ENCODE data around the gene SLC29A1. TPM values are rescaled to one million over a fixed set of nuclear protein-coding genes. Genes with fewer than 3 reads are reported as not detected.
A peak's percentile ranks its signal among the peaks of the same experiment; 100 is the strongest.
"Not testable (repeated sequence)": the region's sequence is repeated elsewhere in the genome, so short reads cannot be mapped to it uniquely, and the experiment has no call there.

The SLC29A1 gene
- total RNA-seq, 1 donor from 2014 or later: 181 TPM

DNA sequence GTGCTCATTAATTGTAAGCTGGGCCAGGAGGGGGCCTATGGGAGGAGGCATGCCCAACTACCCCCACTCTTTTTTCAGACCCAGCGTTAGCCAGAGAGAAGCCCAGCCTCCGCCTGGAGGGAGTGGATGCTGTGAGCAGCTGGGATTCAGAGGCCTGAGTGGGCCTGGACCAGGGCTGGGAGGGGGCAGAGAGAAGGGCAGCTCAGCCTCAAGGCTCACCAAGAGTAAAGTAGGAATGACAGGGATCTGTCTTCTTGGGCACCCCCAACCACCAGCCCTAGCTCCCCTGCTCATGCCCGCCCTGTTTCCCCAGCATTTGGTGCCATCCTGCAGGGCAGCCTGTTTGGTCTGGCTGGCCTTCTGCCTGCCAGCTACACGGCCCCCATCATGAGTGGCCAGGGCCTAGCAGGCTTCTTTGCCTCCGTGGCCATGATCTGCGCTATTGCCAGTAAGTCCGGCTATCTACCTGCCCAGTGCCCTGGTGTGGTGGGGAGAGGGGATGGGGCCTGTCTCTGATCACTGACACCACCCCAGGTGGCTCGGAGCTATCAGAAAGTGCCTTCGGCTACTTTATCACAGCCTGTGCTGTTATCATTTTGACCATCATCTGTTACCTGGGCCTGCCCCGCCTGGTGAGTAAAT is 6.8 kb downstream of the SLC29A1 start:
- DNase-seq (no peak), ATAC-seq (ENCODE audit: poor library complexity) (no peak)
- intact Hi-C loops (cut with DNase I): no loop called here

DNA sequence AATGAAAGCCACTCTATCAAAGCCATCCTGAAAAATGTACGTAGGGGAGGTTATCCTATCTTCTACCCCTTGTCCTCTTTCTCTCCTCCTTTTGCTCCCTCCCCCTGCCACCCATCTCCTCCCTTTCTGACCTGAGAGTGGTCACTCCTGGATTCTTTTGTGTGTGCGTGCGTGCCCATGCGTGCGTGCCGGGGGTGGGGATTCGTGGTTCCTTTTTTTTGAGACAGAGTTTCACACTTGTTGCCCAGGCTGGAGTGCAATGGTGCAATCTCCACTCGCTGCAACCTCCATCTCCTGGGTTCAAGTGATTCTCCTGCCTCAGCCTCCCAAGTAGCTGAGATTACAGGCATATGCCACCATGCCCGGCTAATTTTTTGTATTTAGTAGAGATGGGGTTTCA is 8.0 kb downstream of the SLC29A1 start:
- intact Hi-C loops (cut with DNase I); ATAC-seq (ENCODE audit: poor library complexity); DNase-seq: not testable (repeated sequence)

DNA sequence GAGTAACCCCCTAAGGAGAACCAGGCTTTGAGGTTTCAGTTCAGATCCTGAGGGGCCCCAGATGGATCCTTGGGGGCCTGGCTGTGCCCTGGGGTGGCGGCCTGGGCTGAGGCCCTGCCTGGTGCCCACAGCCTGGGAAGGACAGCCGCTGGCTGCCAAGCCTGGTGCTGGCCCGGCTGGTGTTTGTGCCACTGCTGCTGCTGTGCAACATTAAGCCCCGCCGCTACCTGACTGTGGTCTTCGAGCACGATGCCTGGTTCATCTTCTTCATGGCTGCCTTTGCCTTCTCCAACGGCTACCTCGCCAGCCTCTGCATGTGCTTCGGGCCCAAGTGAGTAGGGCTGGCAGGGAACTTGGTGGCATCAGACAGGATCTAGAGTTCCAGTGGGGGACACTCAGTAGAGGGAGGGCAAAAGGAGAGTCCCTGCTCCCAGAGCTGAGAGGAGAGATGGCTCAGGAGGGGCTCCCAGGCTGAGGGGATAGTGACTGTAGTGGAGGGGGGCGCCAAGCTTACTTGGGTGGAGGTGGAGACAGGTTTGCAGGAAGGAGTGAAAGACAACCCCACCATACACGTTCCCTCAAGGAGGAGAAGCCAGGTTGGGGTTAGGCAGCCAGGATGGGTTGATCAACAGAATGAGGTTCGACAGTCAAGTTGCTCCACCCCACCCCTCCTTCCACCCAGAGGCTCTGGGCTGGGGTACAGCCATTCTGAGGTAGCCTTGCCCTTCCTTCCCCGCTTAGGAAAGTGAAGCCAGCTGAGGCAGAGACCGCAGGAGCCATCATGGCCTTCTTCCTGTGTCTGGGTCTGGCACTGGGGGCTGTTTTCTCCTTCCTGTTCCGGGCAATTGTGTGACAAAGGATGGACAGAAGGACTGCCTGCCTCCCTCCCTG is 9.5 kb downstream of the SLC29A1 start:
- intact Hi-C loops (cut with DNase I): no loop called here
- no peak for ATAC-seq (ENCODE audit: poor library complexity)
- DNase-seq: no peak

DNA sequence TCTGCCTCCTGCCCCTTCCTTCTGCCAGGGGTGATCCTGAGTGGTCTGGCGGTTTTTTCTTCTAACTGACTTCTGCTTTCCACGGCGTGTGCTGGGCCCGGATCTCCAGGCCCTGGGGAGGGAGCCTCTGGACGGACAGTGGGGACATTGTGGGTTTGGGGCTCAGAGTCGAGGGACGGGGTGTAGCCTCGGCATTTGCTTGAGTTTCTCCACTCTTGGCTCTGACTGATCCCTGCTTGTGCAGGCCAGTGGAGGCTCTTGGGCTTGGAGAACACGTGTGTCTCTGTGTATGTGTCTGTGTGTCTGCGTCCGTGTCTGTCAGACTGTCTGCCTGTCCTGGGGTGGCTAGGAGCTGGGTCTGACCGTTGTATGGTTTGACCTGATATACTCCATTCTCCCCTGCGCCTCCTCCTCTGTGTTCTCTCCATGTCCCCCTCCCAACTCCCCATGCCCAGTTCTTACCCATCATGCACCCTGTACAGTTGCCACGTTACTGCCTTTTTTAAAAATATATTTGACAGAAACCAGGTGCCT is 10.2 kb downstream of the SLC29A1 start:
- DNase-seq: no peak
- intact Hi-C loops (cut with DNase I): no loop called here

DNA sequence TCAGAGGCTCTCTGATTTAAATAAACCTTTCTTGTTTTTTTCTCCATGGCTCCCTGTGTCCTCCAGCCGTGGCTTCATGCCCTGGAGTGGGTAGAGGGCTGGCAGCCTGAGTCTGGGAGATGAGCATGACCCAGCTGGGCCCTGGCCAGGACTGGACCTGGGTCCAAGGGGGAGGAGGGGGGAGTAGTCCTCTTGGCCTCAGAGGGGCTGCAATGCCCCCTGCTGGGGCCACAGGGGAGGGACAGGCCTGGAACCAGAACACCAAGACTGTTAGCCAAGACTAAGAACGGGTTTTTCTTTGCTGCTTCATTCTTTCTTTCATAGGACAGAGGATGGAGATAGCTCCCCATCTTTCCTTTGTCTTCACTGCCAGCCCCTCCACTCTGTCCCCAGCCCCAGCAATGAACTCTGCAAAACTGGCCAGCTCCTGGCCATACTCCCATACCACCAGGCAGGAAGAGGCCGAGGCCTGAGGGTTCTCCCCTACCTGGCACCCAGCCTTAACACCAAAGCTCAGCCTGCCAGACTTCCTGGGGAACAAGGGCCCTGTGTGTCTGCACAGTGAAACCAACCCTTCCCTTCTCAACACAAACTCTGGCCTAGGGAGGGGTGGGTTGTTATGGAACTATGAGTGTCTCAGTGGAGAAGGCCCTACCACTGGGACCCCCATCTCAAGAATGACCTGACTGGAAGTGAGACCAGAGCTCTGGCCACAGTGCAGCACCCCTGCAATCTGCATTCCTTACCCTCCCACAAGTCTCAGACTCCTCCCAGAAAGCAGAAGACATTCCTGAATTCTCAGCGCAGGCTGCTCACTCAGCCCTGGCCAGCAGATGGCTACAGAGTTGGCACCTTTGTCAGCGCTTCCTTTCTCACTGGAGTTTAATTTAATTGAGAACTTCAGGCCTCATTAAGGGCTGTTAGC is 11.0 kb downstream of the SLC29A1 start:
- DNase-seq: peak; percentile 92
- peak; percentile 61 for ATAC-seq (ENCODE audit: poor library complexity)
- intact Hi-C loops (cut with DNase I): loop anchor here (5.0 kb wide), 1 partner anchor 62 kb away; no protein-coding TSS in a partner anchor

More for the DNA sequence above, 10.2 kb downstream of the SLC29A1 start:
- ATAC-seq (ENCODE audit: poor library complexity): peak; percentile 30

DNA sequence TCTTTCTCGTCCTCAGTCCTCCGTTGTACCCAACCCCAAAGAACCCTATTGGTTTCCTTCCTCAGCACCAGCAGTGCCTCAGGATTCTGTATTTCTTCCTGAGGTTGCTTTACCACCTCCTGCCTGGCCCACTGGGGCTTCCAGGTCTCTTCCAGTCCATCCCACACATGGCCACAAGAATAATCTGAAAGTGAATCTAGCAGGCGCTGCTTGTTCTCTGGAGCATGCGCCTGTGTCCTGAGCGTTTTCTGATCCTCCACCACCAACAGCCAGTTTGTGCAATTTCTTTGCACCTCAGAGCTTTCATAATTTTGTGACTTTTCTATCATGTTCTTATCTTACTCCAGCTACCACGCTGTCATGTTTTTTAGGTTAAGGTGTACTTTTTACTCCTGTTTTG is 11.9 kb downstream of the SLC29A1 start:
- DNase-seq (no peak), ATAC-seq (ENCODE audit: poor library complexity) (no peak)
- intact Hi-C loops (cut with DNase I): loop anchor here (5.0 kb wide), 1 partner anchor 63 kb away; no protein-coding TSS in a partner anchor

DNA sequence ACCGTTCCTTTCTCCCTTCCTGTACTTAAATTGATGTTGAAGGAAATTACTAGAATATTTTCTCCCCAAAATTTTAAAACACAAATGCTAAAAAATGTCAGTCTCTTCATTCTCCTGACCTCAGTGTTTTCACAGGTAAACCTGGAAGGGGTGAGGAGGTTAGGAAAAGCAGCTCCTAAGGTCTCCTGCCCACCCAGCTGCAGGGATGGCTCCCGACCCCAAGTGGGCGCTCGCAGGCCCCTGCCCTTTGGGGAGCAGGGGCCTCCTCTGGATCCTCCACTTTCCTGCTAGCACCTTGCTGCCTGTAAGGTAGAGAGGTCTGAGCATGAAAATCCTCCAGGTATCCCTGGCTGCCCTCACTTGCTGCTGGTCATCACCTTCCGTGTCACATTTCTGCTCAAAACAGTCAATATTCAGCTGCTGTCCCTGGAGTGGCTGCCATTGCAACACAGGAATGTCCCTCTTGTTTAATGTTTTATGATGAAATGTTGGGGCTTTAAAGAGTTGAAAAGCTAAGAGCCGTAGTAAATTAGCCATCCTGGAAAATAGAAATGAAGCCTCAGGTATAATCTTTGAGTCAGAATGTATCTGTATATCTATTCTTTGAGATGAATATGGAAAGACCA is 12.6 kb downstream of the SLC29A1 start:
- ATAC-seq (ENCODE audit: poor library complexity) (no peak), DNase-seq (no peak)
- intact Hi-C loops (cut with DNase I): loop anchor here (5.0 kb wide), 1 partner anchor 64 kb away; no protein-coding TSS in a partner anchor

DNA sequence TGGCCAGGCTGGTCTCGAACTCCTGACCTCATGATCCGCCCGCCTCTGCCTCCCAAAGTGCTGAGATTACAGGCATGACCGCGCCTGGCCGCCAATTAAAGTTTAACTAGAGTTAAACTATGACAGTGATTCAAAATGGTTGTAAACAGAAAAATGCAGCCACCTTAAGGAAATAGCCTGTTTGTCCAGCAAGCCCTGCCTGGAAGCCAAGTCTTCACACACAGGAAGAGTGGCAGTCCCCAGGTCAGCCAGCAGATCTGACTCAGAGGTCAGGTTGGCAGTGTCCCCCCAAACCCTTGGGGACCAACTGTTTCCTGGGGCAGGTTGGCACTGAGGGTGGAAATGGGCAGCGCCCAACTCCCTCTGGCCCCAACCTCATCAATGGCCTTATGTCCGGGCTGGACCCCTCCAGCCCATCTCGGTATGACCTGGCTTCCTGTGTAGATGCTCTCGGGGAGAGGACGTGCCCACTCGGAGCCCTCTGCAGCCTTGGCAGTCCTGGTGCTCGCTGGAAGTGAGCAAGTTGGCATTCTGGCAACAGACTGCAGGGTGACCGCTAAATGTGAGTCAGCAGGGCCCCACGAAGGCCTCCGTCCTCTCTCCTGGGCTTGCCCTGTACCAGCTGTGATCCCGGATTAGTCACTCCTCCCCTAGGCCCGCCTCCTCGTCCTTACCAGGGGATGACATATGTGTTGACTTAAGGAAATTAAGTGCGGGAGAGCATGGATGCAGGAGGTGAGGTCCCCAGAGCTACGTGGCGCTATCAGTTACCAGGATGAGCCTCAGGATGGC is 13.8 kb downstream of the SLC29A1 start:
- DNase-seq: peak; percentile 93
- peak; percentile 80 for ATAC-seq (ENCODE audit: poor library complexity)
- intact Hi-C loops (cut with DNase I): loop anchor here (5.0 kb wide), 1 partner anchor 65 kb away; no protein-coding TSS in a partner anchor

DNA sequence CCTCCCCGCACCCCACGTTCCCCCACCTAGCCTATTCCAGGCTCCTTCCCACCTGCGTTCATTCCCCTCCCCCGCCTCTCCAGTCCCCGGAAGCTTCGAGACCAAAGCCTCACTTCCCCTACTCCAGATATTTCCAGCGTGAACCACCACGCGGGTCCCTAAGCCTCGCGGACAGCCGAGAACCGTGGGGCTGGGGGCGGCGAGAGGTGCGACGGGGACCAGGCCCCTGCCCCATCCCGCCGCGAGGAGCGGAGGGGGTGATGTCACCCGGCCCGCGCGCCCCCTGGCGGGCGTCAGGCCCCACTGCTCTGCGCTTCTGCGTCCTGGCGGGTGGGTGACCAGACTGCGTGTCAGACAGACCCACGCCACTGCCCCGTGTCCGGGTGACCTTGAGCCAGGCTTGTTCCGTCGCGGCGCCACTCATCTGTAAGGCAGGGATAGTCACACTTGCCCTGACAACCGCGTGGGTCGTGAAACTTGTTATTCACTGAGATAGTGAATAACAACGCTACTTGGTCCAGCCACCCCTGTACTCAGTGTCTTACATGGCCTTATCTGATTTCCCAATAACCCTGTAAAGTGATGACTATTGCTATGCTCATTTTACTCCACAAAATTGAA is 14.5 kb downstream of the SLC29A1 start:
- ATAC-seq (ENCODE audit: poor library complexity) (peak; percentile 83), DNase-seq (peak; percentile 87)
- intact Hi-C loops (cut with DNase I): loop anchor here (5.0 kb wide), 1 partner anchor 66 kb away; no protein-coding TSS in a partner anchor

DNA sequence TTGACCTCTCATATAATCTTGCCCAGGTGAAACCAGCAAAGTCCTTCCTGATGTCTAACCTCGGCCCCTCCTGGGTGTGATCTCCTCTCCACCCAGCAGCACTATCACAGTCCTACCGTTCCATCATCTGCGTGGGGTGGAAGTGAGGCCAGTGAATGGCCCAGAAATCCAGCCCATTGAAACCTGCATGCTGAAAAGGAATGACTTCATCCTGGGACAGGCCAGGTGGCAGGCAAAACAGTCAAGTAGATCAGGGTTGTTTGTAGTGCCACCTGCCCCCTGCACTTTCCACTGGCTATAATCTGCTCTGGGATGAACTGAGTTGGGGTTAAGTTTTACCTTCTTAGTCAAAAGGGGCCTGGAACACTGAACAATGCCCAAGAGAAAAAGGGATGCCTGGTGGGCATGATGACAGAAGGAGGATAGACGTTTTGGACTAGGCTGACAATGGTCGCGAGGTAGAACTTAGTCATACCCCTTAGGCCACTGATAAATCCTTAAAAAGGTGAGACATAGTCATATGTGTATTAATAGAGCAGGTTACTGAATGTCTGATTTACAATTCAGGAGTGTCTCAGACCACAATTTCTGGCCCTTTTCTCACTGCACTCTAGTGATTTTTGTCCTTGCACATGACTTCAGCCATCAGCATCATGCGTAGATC is 15.4 kb downstream of the SLC29A1 start:
- ATAC-seq (ENCODE audit: poor library complexity): no peak
- no peak for DNase-seq
- intact Hi-C loops (cut with DNase I): loop anchor here (5.0 kb wide), 1 partner anchor 67 kb away; no protein-coding TSS in a partner anchor

DNA sequence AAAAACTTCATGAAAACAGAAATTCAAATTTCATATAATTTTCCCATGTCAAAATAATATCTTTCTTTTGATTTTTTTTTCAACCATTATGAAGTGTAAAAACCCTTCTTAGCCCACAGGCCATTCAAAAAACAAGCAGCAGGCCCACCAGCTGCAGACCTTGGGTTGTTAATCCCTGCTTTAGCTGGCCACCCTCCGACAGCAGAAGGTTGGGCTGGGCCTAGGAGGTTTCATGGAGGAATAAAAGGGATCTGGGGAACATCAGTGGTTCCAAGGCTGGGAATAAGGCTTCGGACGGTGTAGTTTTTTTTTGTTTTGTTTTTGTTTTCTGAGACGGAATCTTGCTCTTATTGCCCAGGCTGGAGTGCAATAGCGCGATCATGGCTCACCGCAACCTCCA is 19.9 kb downstream of the SLC29A1 start:
- DNase-seq: no peak
- intact Hi-C loops (cut with DNase I): no loop called here
- ATAC-seq (ENCODE audit: poor library complexity): no peak

DNA sequence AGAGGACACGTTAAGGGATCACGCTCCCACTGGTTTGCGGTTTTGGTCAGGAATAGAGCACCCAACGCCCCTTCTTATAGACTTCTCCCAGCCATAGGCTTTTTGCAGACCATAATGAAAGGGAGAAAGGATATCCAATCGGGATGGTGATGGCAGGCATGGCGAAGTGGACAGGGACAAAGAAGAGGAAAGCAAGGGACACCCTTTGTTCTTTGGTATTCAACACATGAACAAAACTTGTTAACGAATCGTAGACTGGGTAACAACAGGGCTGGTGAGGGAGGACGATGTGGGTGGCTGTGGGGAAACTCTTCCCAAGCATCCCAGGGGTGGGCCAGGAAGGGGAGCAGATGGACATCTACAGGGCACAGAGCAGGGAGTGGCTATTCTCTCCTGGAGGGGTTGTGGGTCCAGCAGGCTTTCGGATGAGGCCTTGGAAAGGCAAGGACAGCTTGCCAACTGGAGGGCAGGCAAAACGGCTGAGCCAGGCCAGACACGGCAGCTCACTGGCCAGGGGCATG is 22.1 kb downstream of the SLC29A1 start:
- DNase-seq (no peak), ATAC-seq (ENCODE audit: poor library complexity) (no peak)
- intact Hi-C loops (cut with DNase I): no loop called here

DNA sequence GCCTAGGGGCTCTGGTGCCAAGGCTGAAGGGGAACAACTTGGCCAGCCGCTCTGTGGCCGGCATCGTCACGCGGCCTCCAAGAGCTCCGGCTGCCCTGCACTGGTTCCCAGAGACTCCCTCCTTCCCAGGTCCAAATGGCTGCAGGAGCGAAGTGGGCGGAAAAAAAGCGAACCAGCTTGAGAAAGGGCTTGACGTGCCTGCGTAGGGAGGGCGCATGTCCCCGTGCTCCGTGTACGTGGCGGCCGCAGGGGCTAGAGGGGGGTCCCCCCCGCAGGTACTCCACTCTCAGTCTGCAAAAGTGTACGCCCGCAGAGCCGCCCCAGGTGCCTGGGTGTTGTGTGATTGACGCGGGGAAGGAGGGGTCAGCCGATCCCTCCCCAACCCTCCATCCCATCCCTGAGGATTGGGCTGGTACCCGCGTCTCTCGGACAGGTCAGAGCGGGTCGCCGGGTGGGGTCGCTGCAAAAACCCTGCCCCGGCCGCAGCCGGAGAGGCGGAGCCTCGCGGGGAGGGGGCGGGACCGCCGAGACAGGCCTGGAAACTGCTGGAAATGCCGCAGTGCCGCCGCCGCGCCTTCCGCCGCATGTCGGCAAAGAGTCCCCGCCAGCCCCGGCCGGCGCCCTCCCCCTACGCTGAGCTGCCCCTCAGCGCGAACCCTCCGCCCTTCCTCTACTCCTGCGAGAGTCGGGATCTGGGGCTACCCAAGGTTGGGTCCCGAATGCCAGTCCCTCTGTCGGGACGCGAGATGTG is 22.7 kb downstream of the SLC29A1 start:
- DNase-seq (peak; percentile 95), ATAC-seq (ENCODE audit: poor library complexity) (peak; percentile 85)
- intact Hi-C loops (cut with DNase I): no loop called here

DNA sequence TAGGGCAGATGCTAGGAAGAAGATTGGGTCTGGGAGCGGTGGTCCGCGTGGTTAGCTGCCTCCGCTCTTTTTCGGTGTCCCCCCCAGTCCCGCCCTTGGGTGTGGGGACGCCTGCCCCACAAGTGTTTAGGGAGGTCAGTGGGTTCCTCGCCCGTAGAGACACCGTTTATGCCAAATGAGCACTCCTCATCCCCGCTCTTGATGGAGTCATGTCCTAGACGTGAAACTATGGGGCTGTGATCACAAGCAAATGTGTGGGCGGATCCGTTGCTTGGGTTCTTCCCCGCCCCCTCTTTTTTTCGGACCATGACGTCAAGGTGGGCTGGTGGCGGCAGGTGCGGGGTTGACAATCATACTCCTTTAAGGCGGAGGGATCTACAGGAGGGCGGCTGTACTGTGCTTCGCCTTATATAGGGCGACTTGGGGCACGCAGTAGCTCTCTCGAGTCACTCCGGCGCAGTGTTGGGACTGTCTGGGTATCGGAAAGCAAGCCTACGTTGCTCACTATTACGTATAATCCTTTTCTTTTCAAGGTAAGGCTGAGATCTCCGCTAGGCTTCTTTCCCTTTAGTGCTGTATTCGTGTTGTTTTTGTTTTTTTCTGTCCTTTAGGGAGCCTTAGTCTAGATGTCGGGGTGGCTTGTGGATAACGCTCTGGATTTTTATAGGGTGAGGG is 23.4 kb downstream of the SLC29A1 start, which contains the start of gene HSP90AB1:
HSP90AB1 (plus strand) TSS at position 439 of the 675 bp plus-strand sequence. CDS start 1,529 bp downstream, outside the sequence.
- peak; percentile 96 for DNase-seq
- ATAC-seq (ENCODE audit: poor library complexity): peak; percentile 93
- intact Hi-C loops (cut with DNase I): no loop called here

Measured in Right ventricle myocardium superior (tissue), 1 donor.